BLaER1 treated with 17β-estradiol and CSF1 and Interleukin-3, amounts not matched to agents 10 nM and 100 nM (cell line): ENCODE results near the gene ISG15.

ENCODE experiments used
- H3K27ac ChIP-seq, 11 experiments: shearing (Covaris generic); formaldehyde crosslinking; 2 replicates each; pipeline ENCODE4 v1.8.1; 2022
- H3K27me3 ChIP-seq, 11 experiments: shearing (Covaris generic); formaldehyde crosslinking; 2 replicates each; pipeline ENCODE4 v1.8.1; 2022
- H3K36me3 ChIP-seq, 11 experiments: shearing (Covaris generic); formaldehyde crosslinking; 2 replicates each; pipeline ENCODE4 v1.8.1; 2022
- H3K4me1 ChIP-seq, 10 experiments: shearing (Covaris generic); formaldehyde crosslinking; 2 replicates each; pipeline ENCODE4 v1.8.1; 2022
- H3K4me2 ChIP-seq, 11 experiments: shearing (Covaris generic); formaldehyde crosslinking; 2 replicates each; pipeline ENCODE4 v1.8.1; 2022
- H3K4me3 ChIP-seq, 10 experiments: shearing (Covaris generic); formaldehyde crosslinking; 2 replicates each; pipeline ENCODE4 v1.8.1; 2022
- H3K9ac ChIP-seq, 11 experiments: shearing (Covaris generic); formaldehyde crosslinking; 2 replicates each; pipeline ENCODE4 v1.8.1; 2022
- H3K9me3 ChIP-seq, 11 experiments: shearing (Covaris generic); formaldehyde crosslinking; replicated peaks in 1 of 11; 2 replicates each; pipeline ENCODE4 v1.8.1; 2022
- H4K20me1 ChIP-seq, 11 experiments: shearing (Covaris generic); formaldehyde crosslinking; 2 replicates each; pipeline ENCODE4 v1.8.1; 2022
- Cebpa-rat ChIP-seq, 11 experiments: shearing (Covaris generic); IDR thresholded peaks; 2 replicates each; pipeline ENCODE4 v1.8.1; 2022

Gene ISG15

DNA sequence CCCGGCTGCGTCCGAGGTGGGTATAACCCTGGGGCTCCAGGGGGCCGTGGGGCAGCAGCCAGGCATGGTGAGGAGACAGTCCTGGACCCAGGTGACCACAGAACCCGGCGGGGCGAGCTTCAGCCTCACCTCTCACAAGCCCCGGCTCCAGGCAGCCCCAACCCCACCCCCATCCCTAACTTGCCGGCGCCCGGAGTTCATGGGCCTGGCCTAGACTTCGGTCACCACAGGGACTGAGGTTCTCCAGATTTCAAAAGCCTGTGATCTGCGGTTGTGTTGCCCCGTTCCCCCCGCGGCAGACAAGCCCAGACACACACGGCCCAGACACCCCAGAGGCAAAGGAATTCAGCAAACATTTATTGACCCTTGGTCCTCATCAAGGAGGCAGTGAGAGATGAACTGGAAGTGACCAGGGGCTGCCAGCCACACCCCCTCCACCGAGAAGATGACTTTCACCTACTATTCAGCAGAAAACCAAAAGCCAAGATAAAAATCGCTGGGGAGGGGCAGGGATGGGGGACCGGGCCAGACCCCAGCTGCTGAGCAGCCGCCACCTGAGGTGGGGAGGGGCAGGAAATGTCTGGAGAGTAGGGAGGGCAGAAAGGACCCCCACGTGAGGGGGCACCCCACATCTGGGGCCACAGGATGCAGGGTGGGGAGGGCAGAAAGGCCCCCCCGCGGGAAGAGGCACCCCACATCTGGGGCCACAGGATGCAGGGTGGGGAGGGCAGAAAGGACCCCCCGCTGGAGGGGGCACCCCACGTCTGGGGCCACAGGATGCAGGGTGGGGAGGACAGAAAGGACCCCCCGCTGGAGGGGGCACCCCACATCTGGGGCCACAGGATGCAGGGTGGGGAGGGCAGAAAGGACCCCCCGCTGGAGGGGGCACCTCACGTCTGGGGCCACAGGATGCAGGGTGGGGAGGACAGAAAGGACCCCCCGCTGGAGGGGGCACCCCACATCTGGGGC, 17.3 kb upstream of the ISG15 start:
- Histone ChIP-seq H3K9ac (no peak overlapping the region), H3K4me1 (peaks cover 19 to 37% (median 34%) of the 10 kb centered on the region in 10 experiments; a peak in 19 of 20 replicates), H3K27ac (no peak overlapping the region), H3K9me3 (peaks cover 0 to 10% (median 6%) of the 10 kb centered on the region in 11 experiments; a peak in 18 of 22 replicates), H4K20me1 (peaks cover 0 to 48% (median 35%) of the 10 kb centered on the region in 11 experiments; a peak in 18 of 22 replicates), H3K27me3 (peaks cover 67 to 81% (median 75%) of the 10 kb centered on the region in 11 experiments), H3K4me2 (no peak overlapping the region), H3K36me3 (no peaks in the 10 kb centered on the region), H3K4me3 (no peak overlapping the region)
- no peak for TF ChIP-seq Cebpa-rat (IDR thresholded peaks at IDR 0.05)

DNA sequence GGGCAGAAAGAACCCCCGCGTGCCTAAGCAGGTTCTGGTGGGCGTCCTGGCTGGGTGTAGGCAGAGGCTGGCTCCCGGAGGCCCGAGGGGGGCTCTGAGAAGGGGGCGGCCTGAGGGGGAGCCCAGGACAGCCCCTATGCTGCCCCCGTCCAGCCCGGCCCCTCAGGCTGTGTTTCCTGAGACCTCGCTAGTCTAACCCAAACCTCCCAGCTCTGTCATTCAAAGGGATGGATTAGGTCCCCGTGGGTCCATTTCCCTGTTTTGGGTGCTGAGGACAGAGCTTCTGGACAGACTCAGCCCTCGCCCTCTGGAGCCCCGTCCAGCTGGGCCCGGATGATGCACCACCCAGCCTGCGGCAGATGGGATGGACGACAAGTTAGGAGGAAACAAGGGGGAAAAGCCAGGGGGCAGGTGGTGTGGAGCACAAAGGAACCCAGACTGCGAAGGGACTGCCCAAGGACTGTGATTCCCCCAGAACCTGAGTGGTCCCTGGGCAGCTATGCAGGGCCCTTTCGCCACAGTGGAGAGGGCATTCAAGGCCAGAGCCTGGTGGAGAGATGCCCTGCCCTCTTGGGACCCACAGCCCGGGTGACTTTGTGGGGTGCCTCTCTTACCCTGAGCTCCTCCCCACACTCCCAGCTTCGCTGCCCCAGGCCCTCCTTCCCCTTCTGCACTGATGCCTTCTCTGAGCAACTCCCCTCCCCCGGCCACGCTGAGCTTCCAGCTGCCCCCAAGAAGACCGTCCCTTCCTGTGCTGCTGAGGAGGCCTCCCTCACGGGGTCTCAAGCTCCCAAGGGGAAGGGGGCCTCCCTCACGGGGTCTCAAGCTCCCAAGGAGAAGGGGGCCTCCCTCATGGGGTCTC, 16.2 kb upstream of the ISG15 start:
- Histone ChIP-seq H3K27ac (no peak overlapping the region), H3K9ac (no peak overlapping the region), H3K9me3 (peaks cover 0 to 5% (median 2%) of the 10 kb centered on the region in 11 experiments; a peak in 16 of 22 replicates), H3K4me3 (no peak overlapping the region), H4K20me1 (peaks cover 0 to 59% (median 37%) of the 10 kb centered on the region in 11 experiments; a peak in 18 of 22 replicates), H3K27me3 (peaks cover 78 to 92% (median 86%) of the 10 kb centered on the region in 11 experiments), H3K4me2 (0 out of 22 replicates have a peak overlapping the region, but pooled peaks of 1 of the 11 experiments have one; percentile 54), H3K4me1 (peaks cover 20 to 49% (median 44%) of the 10 kb centered on the region in 10 experiments; a peak in 19 of 20 replicates), H3K36me3 (no peaks in the 10 kb centered on the region)
- no peak for TF ChIP-seq Cebpa-rat (IDR thresholded peaks at IDR 0.05)

DNA sequence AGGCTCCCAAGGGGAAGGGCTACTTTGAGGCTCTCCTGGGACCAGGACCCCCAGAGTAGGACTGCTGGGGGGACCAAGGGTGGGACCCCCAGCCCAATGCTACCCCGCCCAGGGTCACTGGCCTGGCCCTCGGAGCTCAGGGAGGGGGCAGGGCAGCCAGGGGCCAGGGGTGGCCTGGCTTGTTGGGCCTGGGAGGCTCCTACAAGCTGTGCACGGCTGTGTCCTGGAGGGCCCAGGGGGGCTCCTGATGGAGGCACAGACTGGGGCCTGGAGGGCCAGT, 15.6 kb upstream of the ISG15 start:
- H3K4me2 ChIP-seq = peak overlapping the region in 1 of 11 experiments; percentile 54; a peak in 2 of 22 replicates
- H3K27ac ChIP-seq = no peak overlapping the region
- H3K9me3 ChIP-seq = no peaks in the 10 kb centered on the region; a peak in 1 of 22 replicates
- H3K27me3 ChIP-seq = peaks cover 84 to 98% (median 92%) of the 10 kb centered on the region in 11 experiments
- peaks cover 20 to 53% (median 45%) of the 10 kb centered on the region in 10 experiments; a peak in 19 of 20 replicates for H3K4me1 ChIP-seq
- H4K20me1 ChIP-seq = peaks cover 0 to 59% (median 37%) of the 10 kb centered on the region in 11 experiments; a peak in 18 of 22 replicates
- no peak overlapping the region for H3K4me3 ChIP-seq
- H3K9ac ChIP-seq = no peak overlapping the region
- no peak for TF ChIP-seq Cebpa-rat (IDR thresholded peaks at IDR 0.05)
- no peaks in the 10 kb centered on the region for H3K36me3 ChIP-seq

DNA sequence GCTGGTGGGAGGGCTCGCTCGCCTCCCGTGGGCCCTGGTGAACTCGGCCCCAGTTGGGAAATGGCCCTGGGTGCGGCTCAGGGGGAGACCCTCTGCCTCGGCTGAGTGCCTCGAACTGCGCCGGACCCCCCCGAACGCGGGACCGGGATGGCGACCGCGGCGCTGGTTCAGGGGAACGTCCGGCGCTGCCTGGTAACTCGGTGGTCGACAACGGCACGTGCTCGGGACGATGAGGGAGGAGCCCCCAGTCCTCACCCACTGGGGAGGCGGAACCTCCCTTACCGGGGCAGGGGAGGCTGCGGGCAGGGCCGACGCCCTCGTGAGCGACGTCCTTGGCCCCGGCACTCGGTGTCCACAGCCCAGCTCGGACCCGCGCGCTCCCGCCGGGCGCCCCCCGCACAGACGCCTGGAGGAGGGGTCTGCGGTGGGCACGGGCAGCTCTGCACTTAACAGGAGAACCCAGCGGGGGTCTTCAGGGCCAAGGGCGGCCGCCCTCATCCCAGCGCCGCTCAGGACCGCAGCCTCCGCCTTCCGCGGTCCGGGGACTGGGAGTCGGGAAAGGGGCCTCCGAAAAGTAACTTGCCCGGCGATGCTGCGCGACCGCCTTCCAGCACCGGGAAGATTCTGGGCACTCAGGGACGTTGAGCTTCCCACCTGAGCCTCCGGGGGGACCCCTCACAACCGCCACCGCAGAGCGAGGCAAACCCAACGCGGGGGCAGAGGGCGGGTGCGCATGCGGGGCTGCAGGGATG, 15.1 kb upstream of the ISG15 start:
- peaks cover 0 to 63% (median 37%) of the 10 kb centered on the region in 11 experiments; a peak in 18 of 22 replicates for H4K20me1 ChIP-seq
- TF ChIP-seq Cebpa-rat (IDR thresholded peaks at IDR 0.05) = no peak
- no peaks in the 10 kb centered on the region for H3K36me3 ChIP-seq
- peak overlapping the region in 10 of 11 experiments; percentile 26 to 100 (median 90); a peak in 18 of 22 replicates for H3K4me2 ChIP-seq
- peaks cover 88 to 100% (median 97%) of the 10 kb centered on the region in 11 experiments for H3K27me3 ChIP-seq
- H3K9me3 ChIP-seq = no peaks in the 10 kb centered on the region
- H3K4me3 ChIP-seq = peak overlapping the region in 5 of 10 experiments; percentile 11 to 68 (median 26); a peak in 4 of 20 replicates
- peaks cover 20 to 58% (median 47%) of the 10 kb centered on the region in 10 experiments; a peak in 19 of 20 replicates for H3K4me1 ChIP-seq
- no peak overlapping the region for H3K27ac ChIP-seq
- H3K9ac ChIP-seq = no peak overlapping the region; a peak in 1 of 22 replicates

DNA sequence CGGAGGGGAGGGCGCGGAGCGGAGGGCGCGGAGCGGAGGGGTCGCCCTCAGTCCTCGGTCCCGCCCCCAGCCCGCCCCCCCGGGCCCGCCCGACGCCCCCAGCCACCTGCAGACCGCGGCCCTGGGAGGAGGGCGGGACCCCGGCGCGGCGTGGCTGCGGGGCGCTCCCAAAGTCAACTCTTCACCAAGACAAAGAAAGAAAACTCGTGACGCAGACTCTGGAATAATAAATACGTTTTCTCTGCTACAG, 14.6 kb upstream of the ISG15 start:
- Histone ChIP-seq H3K36me3 (no peaks in the 10 kb centered on the region), H4K20me1 (peaks cover 0 to 66% (median 37%) of the 10 kb centered on the region in 11 experiments; a peak in 18 of 22 replicates), H3K27ac (no peak overlapping the region), H3K9ac (peak overlapping the region in 9 of 11 experiments; percentile 21 to 74 (median 56); a peak in 13 of 22 replicates), H3K4me1 (peaks cover 20 to 58% (median 47%) of the 10 kb centered on the region in 10 experiments; a peak in 19 of 20 replicates), H3K27me3 (peaks cover 88 to 100% (median 98%) of the 10 kb centered on the region in 11 experiments), H3K4me2 (peak overlapping the region; percentile 89 to 100 (median 97)), H3K4me3 (peak overlapping the region; percentile 55 to 75 (median 66)), H3K9me3 (no peaks in the 10 kb centered on the region)
- no peak for TF ChIP-seq Cebpa-rat (IDR thresholded peaks at IDR 0.05)

GRCh38 chr1:998995-999724, 14.1 kb upstream of the ISG15 start:
- no peak overlapping the region for H3K27ac ChIP-seq
- peak overlapping the region; percentile 89 to 100 (median 97) for H3K4me2 ChIP-seq
- peak overlapping the region; percentile 55 to 75 (median 66) for H3K4me3 ChIP-seq
- H3K4me1 ChIP-seq = peaks cover 23 to 62% (median 51%) of the 10 kb centered on the region in 10 experiments
- peaks cover 92 to 100% (median 96%) of the 10 kb centered on the region in 11 experiments for H3K27me3 ChIP-seq
- H4K20me1 ChIP-seq = peaks cover 0 to 70% (median 37%) of the 10 kb centered on the region in 11 experiments; a peak in 18 of 22 replicates
- no peaks in the 10 kb centered on the region for H3K9me3 ChIP-seq
- no peak for TF ChIP-seq Cebpa-rat (IDR thresholded peaks at IDR 0.05)
- no peaks in the 10 kb centered on the region for H3K36me3 ChIP-seq
- peak overlapping the region in 10 of 11 experiments; percentile 3 to 74 (median 57); a peak in 14 of 22 replicates for H3K9ac ChIP-seq

DNA sequence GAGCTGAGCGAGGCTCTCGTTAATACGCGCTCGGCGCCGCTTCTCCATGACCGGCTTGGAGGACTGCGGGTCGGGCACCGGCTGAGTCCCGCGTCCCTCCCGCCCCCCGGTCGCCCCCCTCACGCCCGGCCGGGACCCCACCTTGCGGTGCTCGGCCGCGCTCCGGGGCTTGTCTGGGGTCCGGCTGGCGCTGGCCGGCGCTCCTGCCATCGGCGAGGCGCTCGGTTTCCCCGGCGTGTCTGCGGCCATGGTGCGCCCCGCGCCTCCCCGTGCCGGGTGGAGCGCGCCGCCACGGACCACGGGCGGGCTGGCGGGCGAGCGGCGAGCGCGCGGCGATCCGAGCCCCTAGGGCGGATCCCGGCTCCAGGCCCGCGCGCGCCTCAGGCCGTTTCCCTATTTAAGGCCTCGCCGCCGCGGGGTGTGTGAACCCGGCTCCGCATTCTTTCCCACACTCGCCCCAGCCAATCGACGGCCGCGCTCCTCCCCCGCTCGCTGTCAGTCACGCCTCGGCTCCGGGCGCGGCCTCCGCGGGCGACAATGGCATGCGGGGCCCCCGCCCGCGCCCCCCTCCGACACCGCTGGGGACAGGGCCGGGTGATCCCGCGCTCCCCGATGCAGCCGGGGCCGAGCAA, 13.5 kb upstream of the ISG15 start, which contains the start of gene HES4:
HES4 (minus strand) TSS at position 373 of the 632 bp plus-strand sequence; CDS start at position 249, 124 bp downstream.
- H3K36me3 ChIP-seq = no peaks in the 10 kb centered on the region
- H3K4me3 ChIP-seq = peak within 1 kb of the TSS; percentile 55 to 75 (median 66)
- peaks cover 86 to 100% (median 93%) of the 10 kb centered on the region in 11 experiments for H3K27me3 ChIP-seq
- peak within 1 kb of the TSS; percentile 47 to 77 (median 69) for H3K9ac ChIP-seq
- H3K4me1 ChIP-seq = peaks cover 30 to 69% (median 58%) of the 10 kb centered on the region in 10 experiments
- H3K9me3 ChIP-seq = no peaks in the 10 kb centered on the region
- H4K20me1 ChIP-seq = peaks cover 0 to 77% (median 37%) of the 10 kb centered on the region in 11 experiments; a peak in 18 of 22 replicates
- H3K4me2 ChIP-seq = peak within 1 kb of the TSS; percentile 89 to 100 (median 97)
- peak within 1 kb of the TSS; percentile 16 to 65 (median 41); a peak in 16 of 22 replicates for H3K27ac ChIP-seq
- no peak for TF ChIP-seq Cebpa-rat (IDR thresholded peaks at IDR 0.05)
